ENCODE measurements around the gene UFD1. TPM values are rescaled to one million over a fixed set of nuclear protein-coding genes. Genes with fewer than 3 reads are reported as not detected.

Gene UFD1
- total and polyA plus RNA-seq, 2 of the 13 experiments (the other 11 are each of a cell fraction or from before 2014, with no cell fraction given) = 47.9 to 51.1 TPM

GRCh38 chr22:19404676-19405075 lies 74.3 kb downstream of the UFD1 start (continued):
- TF ChIP-seq ZNF496 (CRISPR knock-in tag; IDR thresholded peaks at IDR 0.05; ENCODE audit: insufficient replicate concordance) (no peak), ZNF34 (CRISPR knock-in tag; IDR thresholded peaks at IDR 0.05; ENCODE audit: borderline replicate concordance) (no peak), ZNF709 (CRISPR knock-in tag; IDR thresholded peaks at IDR 0.05) (no peak), ATF1 (CRISPR knock-in tag; IDR thresholded peaks at IDR 0.05) (no peak), PAWR (CRISPR knock-in tag; IDR thresholded peaks at IDR 0.05; ENCODE audit: borderline replicate concordance) (no peak), ATAD3A (CRISPR knock-in tag; IDR thresholded peaks at IDR 0.05) (no peak), ZNF274 (CRISPR knock-in tag; IDR thresholded peaks at IDR 0.05) (no peak), AGO1 (IDR thresholded peaks at IDR 0.05; ENCODE audit: low read depth, low read length, poor library complexity, severe bottlenecking) (no peak), STAT6 (CRISPR knock-in tag; IDR thresholded peaks at IDR 0.05; ENCODE audit: borderline replicate concordance) (no peak), MAFF (IDR thresholded peaks at IDR 0.05; ENCODE audit: low read depth, low read length) (no peak), NCOR1 (IDR thresholded peaks at IDR 0.05; ENCODE audit: borderline replicate concordance, low read length) (no peak)

- H3K79me2 ChIP-seq (ENCODE audit: insufficient read depth, low read length) = no peaks in the 10 kb centered on the region
- no peak for ATAC-seq
- no TSS peak for BruUV-seq (replicated peaks)
- CTCF ChIA-PET (ENCODE audit: low intra/inter-chr PET ratio, low total read pairs) = no interaction called here
- no peak overlapping the region for H3K27ac ChIP-seq (ENCODE audit: extremely low read length, insufficient read depth, low read length)
- H2AFZ ChIP-seq (ENCODE audit: low read length) = no peak overlapping the region
- no peaks in the 10 kb centered on the region for H3K9me3 ChIP-seq (ENCODE audit: low read length)
- no peak for FAIRE-seq
- H3K4me3 ChIP-seq (replicated peaks in 1 of 3; ENCODE audit: insufficient read depth in 1 of 3, low read depth in 2 of 3, low read length in 3 of 3) = no peak overlapping the region
- DNase-seq (ENCODE audit: low spot score) = no peak
- peaks cover 11% of the 10 kb centered on the region for H3K4me1 ChIP-seq (ENCODE audit: insufficient read depth, low read length)
- POLR2A ChIA-PET = no interaction called here
- TF ChIP-seq U2AF2 (IDR thresholded peaks at IDR 0.05; ENCODE audit: low read depth, low read length) = no peak
- no peak for TF ChIP-seq TP53 (CRISPR knock-in tag; conservative IDR thresholded peaks at IDR 0.05)
- TF ChIP-seq ZMYM3 (CRISPR knock-in tag; IDR thresholded peaks at IDR 0.05) = no peak
- H3K4me2 ChIP-seq (ENCODE audit: low read depth, low read length) = no peak overlapping the region
- no peaks in the 10 kb centered on the region for H4K20me1 ChIP-seq (ENCODE audit: insufficient read depth, low read length)
- no peaks in the 10 kb centered on the region for H3K27me3 ChIP-seq (ENCODE audit: control insufficient read depth in 1 of 2, insufficient read depth in 2 of 2, low read length in 2 of 2)
- intact Hi-C loops (cut with micrococcal nuclease; ENCODE audit: unreplicated experiment) (no loop called here), in situ Hi-C loops (cut with HindIII; ENCODE audit: extremely low pct_ligation_motif_present, low pct_unique_long_range_greater_than_20kb) (no loop called here)
- peaks cover 24 to 66% of the 10 kb centered on the region in 2 experiments; a peak in 4 of 5 replicates for H3K36me3 ChIP-seq (replicated peaks in 1 of 2; ENCODE audit: control insufficient read depth in 1 of 2, insufficient read depth in 2 of 2, low read length in 2 of 2)
- WGBS (ENCODE audit: low lambda C conversion rate) = 98% methylated on average over 4 of the region's 4 CpGs
- no peak overlapping the region for H3K9ac ChIP-seq (ENCODE audit: insufficient read depth, low read depth, low read length)
Observed at GRCh38 chr22:19402642-19403191, 76.3 kb downstream of the UFD1 start.

Measured in HepG2 (cell line).